Endothelial cell of umbilical vein (primary cell): ENCODE results near the gene KRTCAP2. TPM values are rescaled to one million over a fixed set of nuclear protein-coding genes. Genes with fewer than 3 reads are reported as not detected.

Experiments used
- BruUV-seq: library from RNA; stranded (reverse); fragments of 400-500 nt; replicated peaks from 2 replicates; lab custom pipeline; 2021; lab: Mats Ljungman, UMichigan
- CTCF ChIA-PET: fragments of 300-600, 350-600 bp; sonication (Branson Sonifier 250); formaldehyde crosslinking; loops from one replicate; lab custom pipeline; 2021; ENCODE audit warnings: antibody characterized with exemption, inconsistent platforms; lab: Charles Lee
- POLR2A ChIA-PET: fragments of 300-600, 350-600 bp; sonication (Branson Sonifier 250); formaldehyde crosslinking; loops from one replicate; lab custom pipeline; 2021; ENCODE audit warnings: antibody characterized with exemption, inconsistent platforms; lab: Charles Lee
- DNase-seq: peaks from one replicate; pipeline ENCODE4 v3.0.0-alpha.2; 2011; ENCODE audit warnings: low read depth, low spot score
- FAIRE-seq: peaks from 2 replicates; lab custom pipeline; 2011; peaks lifted over from hg19 to GRCh38; lab: Jason Lieb, UNC
- H2AFZ ChIP-seq: 2 replicates; pipeline ENCODE4 v1.6.0; 2012; ENCODE audit warnings: low read depth, low read length, control low read depth, inconsistent platforms
- H3K27ac ChIP-seq: 2 replicates; pipeline ENCODE4 v1.5.1; 2011; ENCODE audit warnings: low read depth, mild to moderate bottlenecking, control low read depth, low read length, moderate library complexity; ENCODE audit not compliant: insufficient read depth
- H3K27me3 ChIP-seq, 2 experiments: 2 replicates each; pipeline versions ENCODE4 v1.6.0 to v1.6.1; 2011; ENCODE audit warnings: low read length in 2 of 2, mixed read lengths in 1 of 2; ENCODE audit not compliant: control insufficient read depth in 2 of 2, insufficient read depth in 2 of 2
- H3K36me3 ChIP-seq, 2 experiments: 2 replicates in 1 of 2; 3 replicates in 1 of 2; pipeline ENCODE4 v1.5.1; 2011; ENCODE audit warnings: low read length in 2 of 2, mild to moderate bottlenecking in 1 of 2, moderate library complexity in 1 of 2; ENCODE audit not compliant: control insufficient read depth in 2 of 2, insufficient read depth in 2 of 2; ENCODE audit errors: extremely low read depth in 1 of 2
- H3K4me1 ChIP-seq: 3 replicates; pipeline ENCODE4 v1.5.1; 2011; ENCODE audit warnings: mild to moderate bottlenecking, low read length; ENCODE audit not compliant: control insufficient read depth, insufficient read depth; ENCODE audit errors: extremely low read depth
- H3K4me2 ChIP-seq: 2 replicates; pipeline ENCODE4 v1.6.1; 2011; ENCODE audit warnings: low read length, control low read depth, mixed read lengths; ENCODE audit not compliant: insufficient read depth
- H3K4me3 ChIP-seq, 3 experiments: fragments of 200-600 bp in 1 of 3; sonication (generic), shearing (Covaris generic) in 1 of 3; replicated peaks in 1 of 3; 2 replicates each; pipeline ENCODE4 v1.5.1; 2011 to 2016; ENCODE audit warnings: control low read depth in 3 of 3, low read length in 3 of 3, mild to moderate bottlenecking in 2 of 3, inconsistent platforms in 1 of 3, low read depth in 1 of 3, moderate library complexity in 1 of 3; ENCODE audit not compliant: insufficient read depth in 1 of 3
- H3K79me2 ChIP-seq: 2 replicates; pipeline ENCODE4 v1.6.0; 2012; ENCODE audit warnings: low read length, inconsistent platforms; ENCODE audit not compliant: control insufficient read depth, insufficient read depth
- H3K9ac ChIP-seq: replicated peaks from 2 replicates; pipeline ENCODE3; 2011; ENCODE audit warnings: low read length, control low read depth; ENCODE audit not compliant: insufficient read depth; ENCODE audit errors: extremely low read depth
- H3K9me1 ChIP-seq: replicated peaks from 3 replicates; pipeline ENCODE4 v1.6.0; 2011; ENCODE audit warnings: mild to moderate bottlenecking, low read length; ENCODE audit not compliant: control insufficient read depth, insufficient read depth; ENCODE audit errors: extremely low read depth
- H3K9me3 ChIP-seq: replicated peaks from 2 replicates; pipeline ENCODE4 v1.5.1; 2012; ENCODE audit warnings: low read length, inconsistent platforms; ENCODE audit not compliant: control insufficient read depth, insufficient read depth
- H4K20me1 ChIP-seq: replicated peaks from 2 replicates; pipeline ENCODE3; 2011; ENCODE audit warnings: mild to moderate bottlenecking, low read length; ENCODE audit not compliant: control insufficient read depth, insufficient read depth; ENCODE audit errors: extremely low read depth
- GATA2 ChIP-seq: IDR thresholded peaks from 2 replicates; pipeline ENCODE4 v1.7.0; 2011; ENCODE audit warnings: low read depth, mild to moderate bottlenecking, moderate library complexity, mixed read lengths, low read length; ENCODE audit not compliant: insufficient read length, insufficient read depth
- MAX ChIP-seq: IDR thresholded peaks from 2 replicates; pipeline ENCODE4 v1.6.1; 2011; ENCODE audit not compliant: insufficient read depth, insufficient read length
- POLR2A ChIP-seq: IDR thresholded peaks from 2 replicates; pipeline ENCODE4 v1.6.1; 2012; ENCODE audit warnings: low read depth, mild to moderate bottlenecking, control low read depth, low read length
- POLR2AphosphoS5 ChIP-seq: IDR thresholded peaks from 2 replicates; pipeline ENCODE4 v1.6.1; 2012; ENCODE audit warnings: low read depth, mild to moderate bottlenecking, control low read depth, low read length, moderate library complexity; ENCODE audit not compliant: insufficient read depth
- dilution Hi-C: fragments of 300-500 bp; cut with MboI; formaldehyde crosslinking; loops from one replicate; pipeline ENCODE4 v1.15.0; 2019; ENCODE audit warnings: low sequenced_read_pairs; ENCODE audit not compliant: extremely low pct_ligation_motif_present
- intact Hi-C: fragments of 100-400 bp; cut with micrococcal nuclease; formaldehyde crosslinking; loops from one replicate; pipeline ENCODE4 v1.10.0; 2022
- polyA plus RNA-seq, 4 experiments: library from polyadenylated mRNA; depleted of rRNA in 3 of 4; stranded (reverse) in 3 of 4; unstranded in 1 of 4; fragments of >200 nt; gene quantifications; 2 replicates each; pipeline versions ENCODE4 v1.2.1 to v1.2.3, GENCODE V29; 2011 to 2012; ENCODE audit warnings: missing spikeins in 1 of 4
- total RNA-seq: library from RNA; stranded (reverse); gene quantifications from 2 replicates; pipeline ENCODE4 v1.2.3, GENCODE V29; 2021
- TF ChIP-seq, protein P1 (sequence below), 2 donors: IDR thresholded peaks; 1 replicate in 1 of 2; 2 replicates in 1 of 2; pipeline ENCODE4 v1.5.1; 2011; ENCODE audit warnings: low read length in 2 of 2, mild to moderate bottlenecking in 2 of 2, moderate library complexity in 2 of 2, control low read depth in 1 of 2, inconsistent platforms in 1 of 2, low read depth in 1 of 2; ENCODE audit not compliant: insufficient read depth in 1 of 2; ENCODE audit errors: extremely low read depth in 1 of 2

KRTCAP2 gene
- total and polyA plus RNA-seq, 2 donors (not counting 3 experiments of a cell fraction or from before 2014, with no cell fraction given), result 207 to 362 TPM

DNA sequence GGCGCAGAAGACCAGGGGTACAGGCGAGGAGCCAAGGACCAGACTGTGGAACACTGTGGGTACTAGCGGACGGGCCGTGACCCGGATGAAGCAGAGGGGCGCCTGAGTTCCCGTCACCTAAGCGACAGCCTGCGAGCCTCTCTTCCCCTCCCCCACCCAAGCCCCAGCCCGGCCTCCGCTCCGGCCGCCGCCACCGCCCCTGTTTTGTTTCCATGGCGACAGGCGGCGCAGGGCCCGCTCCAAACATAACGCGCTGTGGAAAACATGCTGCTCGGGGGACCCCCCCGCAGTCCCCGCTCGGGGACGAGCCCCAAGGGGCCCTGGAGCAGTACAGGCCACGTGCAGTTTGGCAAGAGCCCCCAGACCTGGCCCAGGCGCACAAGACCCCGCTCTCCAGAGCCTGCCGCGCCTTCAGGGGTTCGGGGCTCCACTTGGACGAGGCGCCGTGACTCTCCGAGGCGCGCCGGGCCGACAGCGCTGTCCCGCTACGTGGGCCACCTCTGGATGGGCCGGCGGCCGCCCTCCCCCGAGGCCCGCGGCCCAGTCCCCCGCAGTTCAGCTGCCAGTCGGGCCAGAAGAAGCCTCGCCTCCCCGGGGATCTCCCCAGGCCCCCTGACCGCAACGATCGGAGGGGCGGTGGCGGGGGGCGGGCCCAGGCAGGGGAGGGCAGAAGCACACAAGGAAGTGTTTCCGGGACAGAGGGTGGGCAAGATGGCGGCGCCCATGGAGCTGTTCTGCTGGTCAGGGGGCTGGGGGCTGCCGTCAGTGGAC is 35.6 kb upstream of the KRTCAP2 start, which contains the start of gene MTX1:
Gene MTX1, plus strand, starts transcription at position 155 of the 771 bp plus-strand sequence. Its CDS starts 110 bp downstream, at position 265.
- Histone ChIP-seq H3K27ac (peak within 1 kb of the TSS; percentile 87), H3K4me2 (peak within 1 kb of the TSS; percentile 89), H4K20me1 (no peaks in the 10 kb centered on the region), H3K4me3 (peak within 1 kb of the TSS; percentile 30 to 92 (median 82)), H3K27me3 (no peaks in the 10 kb centered on the region), H3K4me1 (peaks cover 21% of the 10 kb centered on the region), H3K36me3 (no peaks in the 10 kb centered on the region), H2AFZ (peak within 1 kb of the TSS; percentile 58), H3K9ac (peak within 1 kb of the TSS; percentile 96), H3K9me1 (no peaks in the 10 kb centered on the region), H3K9me3 (no peaks in the 10 kb centered on the region), H3K79me2 (peaks cover 2% of the 10 kb centered on the region)
- FAIRE-seq, result peak; percentile 85
- POLR2A ChIA-PET, result interaction anchor here (1.5 kb wide), 1 partner anchor 16 kb away, joined by 5 read pairs; no protein-coding TSS in a partner anchor
- peak; percentile 83 for DNase-seq
- no TSS peak for BruUV-seq
- dilution Hi-C loops, result no loop called here
- intact Hi-C loops, result loop anchor here (1.0 to 5.0 kb wide), 4 partner anchors 16 to 384 kb away; partner anchors contain the start of gene FDPS
- TF ChIP-seq POLR2AphosphoS5, result peak; percentile 61
- no peak for TF ChIP-seq GATA2
- TF ChIP-seq POLR2A, result peak; percentile 71
- TF ChIP-seq, protein P1, sequence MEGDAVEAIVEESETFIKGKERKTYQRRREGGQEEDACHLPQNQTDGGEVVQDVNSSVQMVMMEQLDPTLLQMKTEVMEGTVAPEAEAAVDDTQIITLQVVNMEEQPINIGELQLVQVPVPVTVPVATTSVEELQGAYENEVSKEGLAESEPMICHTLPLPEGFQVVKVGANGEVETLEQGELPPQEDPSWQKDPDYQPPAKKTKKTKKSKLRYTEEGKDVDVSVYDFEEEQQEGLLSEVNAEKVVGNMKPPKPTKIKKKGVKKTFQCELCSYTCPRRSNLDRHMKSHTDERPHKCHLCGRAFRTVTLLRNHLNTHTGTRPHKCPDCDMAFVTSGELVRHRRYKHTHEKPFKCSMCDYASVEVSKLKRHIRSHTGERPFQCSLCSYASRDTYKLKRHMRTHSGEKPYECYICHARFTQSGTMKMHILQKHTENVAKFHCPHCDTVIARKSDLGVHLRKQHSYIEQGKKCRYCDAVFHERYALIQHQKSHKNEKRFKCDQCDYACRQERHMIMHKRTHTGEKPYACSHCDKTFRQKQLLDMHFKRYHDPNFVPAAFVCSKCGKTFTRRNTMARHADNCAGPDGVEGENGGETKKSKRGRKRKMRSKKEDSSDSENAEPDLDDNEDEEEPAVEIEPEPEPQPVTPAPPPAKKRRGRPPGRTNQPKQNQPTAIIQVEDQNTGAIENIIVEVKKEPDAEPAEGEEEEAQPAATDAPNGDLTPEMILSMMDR (IDR thresholded peaks at IDR 0.05; ENCODE audit: extremely low read depth in 1 of 2, insufficient read depth in 1 of 2, low read depth in 1 of 2, low read length in 2 of 2), result no peak
- TF ChIP-seq MAX, result peak; percentile 11
- CTCF ChIA-PET, result interaction anchor here (0.8 to 4.3 kb wide), 10 partner anchors 14 to 440 kb away, joined by 3 to 69 read pairs (median 9); partner anchors contain the start of gene KRTCAP2
